Measurements from ENCODE around the gene ARHGEF19. TPM values are rescaled to one million over a fixed set of nuclear protein-coding genes. Genes with fewer than 3 reads are reported as not detected.
"Not testable (repeated sequence)": the region's sequence is repeated elsewhere in the genome, so short reads cannot be mapped to it uniquely, and the experiment has no call there.

The ARHGEF19 gene
- total and polyA plus RNA-seq, 5 donors: 2.2 to 4.3 (median 2.7) TPM

GRCh38 chr1:16221499-16221898, 9.0 kb upstream of the ARHGEF19 start:
- no peak overlapping the region for H3K27ac ChIP-seq (ENCODE audit: low read length)
- H3K27me3 ChIP-seq (ENCODE audit: control insufficient read depth, insufficient read depth): no peaks in the 10 kb centered on the region
- no peak overlapping the region for H3K4me3 ChIP-seq (ENCODE audit: low read length)
- no peaks in the 10 kb centered on the region for H3K4me1 ChIP-seq (ENCODE audit: control insufficient read depth, insufficient read depth, low read length)
- WGBS: 98% methylated on average over 1 of the region's 1 CpG
- H3K9me3 ChIP-seq (ENCODE audit: control insufficient read depth, low read length): no peaks in the 10 kb centered on the region
- ATAC-seq (no peak), DNase-seq (no peak)
- intact Hi-C loops (cut with DNase I): no loop called here

GRCh38 chr1:16219968-16220500, 7.6 kb upstream of the ARHGEF19 start:
- Histone ChIP-seq H3K27ac (ENCODE audit: low read length) (no peak overlapping the region), H3K27me3 (ENCODE audit: control insufficient read depth, insufficient read depth) (no peaks in the 10 kb centered on the region), H3K9me3 (ENCODE audit: control insufficient read depth, low read length) (no peaks in the 10 kb centered on the region), H3K4me1 (ENCODE audit: control insufficient read depth, insufficient read depth, low read length) (no peaks in the 10 kb centered on the region), H3K4me3 (ENCODE audit: low read length) (no peak overlapping the region)
- 94% methylated on average over 4 of the region's 4 CpGs for WGBS
- intact Hi-C loops (cut with DNase I): no loop called here
- ATAC-seq (no peak), DNase-seq (peak in 2 of 3 donors; percentile 6 to 7)

GRCh38 chr1:16218674-16219071, 6.2 kb upstream of the ARHGEF19 start:
- Histone ChIP-seq H3K27me3 (ENCODE audit: control insufficient read depth, insufficient read depth) (no peaks in the 10 kb centered on the region), H3K4me3 (ENCODE audit: low read length) (no peak overlapping the region), H3K4me1 (ENCODE audit: control insufficient read depth, insufficient read depth, low read length) (no peaks in the 10 kb centered on the region), H3K27ac (ENCODE audit: low read length) (no peak overlapping the region), H3K9me3 (ENCODE audit: control insufficient read depth, low read length) (no peaks in the 10 kb centered on the region)
- intact Hi-C loops (cut with DNase I): no loop called here
- peak in 2 of 3 donors; percentile 3 to 9 for DNase-seq
- 92% methylated on average over 6 of the region's 6 CpGs for WGBS
- no peak for ATAC-seq

- DNase-seq (peak in 2 of 3 donors; percentile 68 to 69), ATAC-seq (peak in 1 of 2 donors; percentile 1)
- H3K9me3 ChIP-seq (ENCODE audit: control insufficient read depth, low read length): no peaks in the 10 kb centered on the region
- 82% methylated on average over 12 of the region's 12 CpGs for WGBS
- H3K27me3 ChIP-seq (ENCODE audit: control insufficient read depth, insufficient read depth): no peaks in the 10 kb centered on the region
- H3K4me1 ChIP-seq (ENCODE audit: control insufficient read depth, insufficient read depth, low read length): no peaks in the 10 kb centered on the region
- intact Hi-C loops (cut with DNase I): no loop called here
- H3K4me3 ChIP-seq (ENCODE audit: low read length): no peak overlapping the region
- H3K27ac ChIP-seq (ENCODE audit: low read length): no peak overlapping the region
Observed at GRCh38 chr1:16218014-16218673, 5.7 kb upstream of the ARHGEF19 start.

DNA sequence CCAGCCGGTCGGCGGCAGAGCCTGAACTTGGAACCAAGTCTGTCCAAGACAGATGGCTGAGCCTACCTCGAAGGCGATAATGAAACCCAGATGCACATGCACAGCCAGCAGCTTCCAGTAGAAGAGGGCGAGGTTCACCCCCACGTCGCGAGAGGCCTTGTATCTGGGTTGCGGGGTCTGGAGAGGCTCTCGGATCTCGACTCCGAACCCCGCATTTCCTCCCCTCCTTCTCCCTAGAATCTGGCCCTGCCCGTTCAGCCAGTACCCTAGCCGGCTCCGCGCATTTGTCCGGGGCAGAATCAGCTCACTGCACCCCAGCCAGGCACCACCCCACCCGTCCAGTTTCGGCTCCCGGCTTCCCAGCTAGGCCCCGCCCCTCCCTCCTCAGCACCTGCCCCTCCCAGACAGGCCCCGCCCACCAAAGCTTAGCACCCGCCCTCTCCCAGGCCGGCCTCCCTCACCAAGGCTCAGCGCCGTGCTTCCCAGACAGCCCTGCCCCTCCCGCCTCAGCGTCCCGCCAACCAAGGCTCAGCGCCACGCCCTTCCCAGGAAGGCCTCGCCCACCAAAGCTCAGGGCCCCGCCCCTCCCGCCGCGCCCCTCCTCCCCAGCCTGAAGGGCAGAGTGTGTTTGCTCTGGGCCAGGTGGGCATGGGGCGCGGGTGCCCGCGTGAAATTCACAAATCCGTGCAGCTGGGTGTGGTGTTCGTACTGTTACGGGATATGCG, 4.8 kb upstream of the ARHGEF19 start:
- H3K9me3 ChIP-seq (ENCODE audit: control insufficient read depth, low read length): no peaks in the 10 kb centered on the region
- 2% methylated on average over 46 of the region's 46 CpGs for WGBS
- intact Hi-C loops (cut with DNase I): no loop called here
- peak; percentile 99 to 100 (median 99) for DNase-seq
- H3K27ac ChIP-seq (ENCODE audit: low read length): no peak overlapping the region
- peak overlapping the region; percentile 18 for H3K4me3 ChIP-seq (ENCODE audit: low read length)
- no peaks in the 10 kb centered on the region for H3K4me1 ChIP-seq (ENCODE audit: control insufficient read depth, insufficient read depth, low read length)
- ATAC-seq: peak; percentile 97 to 98
- H3K27me3 ChIP-seq (ENCODE audit: control insufficient read depth, insufficient read depth): no peaks in the 10 kb centered on the region

GRCh38 chr1:16215882-16216753, 3.7 kb upstream of the ARHGEF19 start:
- intact Hi-C loops (cut with DNase I): no loop called here
- H3K27me3 ChIP-seq (ENCODE audit: control insufficient read depth, insufficient read depth): no peaks in the 10 kb centered on the region
- ATAC-seq: peak; percentile 72 to 84
- DNase-seq: peak; percentile 94 to 95 (median 94)
- no peaks in the 10 kb centered on the region for H3K9me3 ChIP-seq (ENCODE audit: control insufficient read depth, low read length)
- WGBS: 15% methylated on average over 33 of the region's 33 CpGs
- H3K4me3 ChIP-seq (ENCODE audit: low read length): peak overlapping the region; percentile 18
- H3K4me1 ChIP-seq (ENCODE audit: control insufficient read depth, insufficient read depth, low read length): no peaks in the 10 kb centered on the region
- H3K27ac ChIP-seq (ENCODE audit: low read length): no peak overlapping the region

DNA sequence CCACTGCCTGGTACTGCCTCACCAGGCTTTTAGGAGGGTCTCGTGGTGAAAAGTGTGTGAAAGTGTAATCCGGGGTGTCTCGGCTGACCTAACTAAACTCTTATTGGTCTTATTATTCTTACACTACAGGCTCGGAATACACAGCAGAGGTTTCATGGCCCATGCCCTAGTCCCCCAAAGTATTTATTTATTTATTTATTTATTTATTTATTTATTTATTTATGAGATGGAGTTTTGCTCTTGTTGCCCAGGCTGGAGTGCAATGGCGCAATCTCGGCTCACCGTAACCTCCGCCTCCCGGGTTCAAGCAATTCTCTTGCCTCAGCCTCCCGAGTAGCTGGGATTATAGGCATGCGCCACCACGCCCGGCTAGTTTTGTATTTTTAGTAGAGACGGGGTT, 2.8 kb upstream of the ARHGEF19 start:
- H3K9me3 ChIP-seq (ENCODE audit: control insufficient read depth, low read length); H3K4me1 ChIP-seq (ENCODE audit: control insufficient read depth, insufficient read depth, low read length); H3K4me3 ChIP-seq (ENCODE audit: low read length); H3K27me3 ChIP-seq (ENCODE audit: control insufficient read depth, insufficient read depth); H3K27ac ChIP-seq (ENCODE audit: low read length); DNase-seq; ATAC-seq; intact Hi-C loops (cut with DNase I): not testable (repeated sequence)
- 94% methylated on average over 14 of the region's 14 CpGs for WGBS

DNA sequence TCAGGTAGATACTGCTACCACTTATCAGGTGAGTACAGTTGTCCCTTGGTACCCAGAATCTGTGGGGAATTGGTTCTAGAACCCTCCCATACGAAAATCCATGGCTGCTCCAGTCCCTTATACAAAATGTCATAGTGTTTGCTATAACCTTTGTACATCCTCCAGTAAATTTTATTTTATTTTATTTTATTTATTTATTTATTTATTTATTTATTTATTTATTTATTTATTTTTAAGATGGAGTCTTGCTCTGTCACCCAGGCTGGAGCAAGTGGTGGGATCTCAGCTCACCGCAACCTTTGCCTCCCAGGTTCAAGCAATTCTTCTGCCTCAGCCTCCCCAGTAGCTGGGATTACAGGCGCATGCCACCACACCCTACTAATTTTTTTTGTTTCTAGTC, 1.1 kb upstream of the ARHGEF19 start:
- ATAC-seq; H3K27me3 ChIP-seq (ENCODE audit: control insufficient read depth, insufficient read depth); H3K4me3 ChIP-seq (ENCODE audit: low read length); H3K27ac ChIP-seq (ENCODE audit: low read length); H3K9me3 ChIP-seq (ENCODE audit: control insufficient read depth, low read length); intact Hi-C loops (cut with DNase I); H3K4me1 ChIP-seq (ENCODE audit: control insufficient read depth, insufficient read depth, low read length): not testable (repeated sequence)
- WGBS: 94% methylated on average over 3 of the region's 3 CpGs
- DNase-seq: peak in 1 of 3 donors; percentile 27

GRCh38 chr1:16213013-16213412, 561 bp upstream of the ARHGEF19 start:
- no peak for ATAC-seq
- no peak for DNase-seq
- 64% methylated on average over 3 of the region's 3 CpGs for WGBS
- Histone ChIP-seq H3K27me3 (ENCODE audit: control insufficient read depth, insufficient read depth) (no peaks in the 10 kb centered on the region), H3K4me1 (ENCODE audit: control insufficient read depth, insufficient read depth, low read length) (no peaks in the 10 kb centered on the region), H3K9me3 (ENCODE audit: control insufficient read depth, low read length) (no peaks in the 10 kb centered on the region), H3K27ac (ENCODE audit: low read length) (no peak overlapping the region), H3K4me3 (ENCODE audit: low read length) (no peak overlapping the region)
- intact Hi-C loops (cut with DNase I): no loop called here

DNA sequence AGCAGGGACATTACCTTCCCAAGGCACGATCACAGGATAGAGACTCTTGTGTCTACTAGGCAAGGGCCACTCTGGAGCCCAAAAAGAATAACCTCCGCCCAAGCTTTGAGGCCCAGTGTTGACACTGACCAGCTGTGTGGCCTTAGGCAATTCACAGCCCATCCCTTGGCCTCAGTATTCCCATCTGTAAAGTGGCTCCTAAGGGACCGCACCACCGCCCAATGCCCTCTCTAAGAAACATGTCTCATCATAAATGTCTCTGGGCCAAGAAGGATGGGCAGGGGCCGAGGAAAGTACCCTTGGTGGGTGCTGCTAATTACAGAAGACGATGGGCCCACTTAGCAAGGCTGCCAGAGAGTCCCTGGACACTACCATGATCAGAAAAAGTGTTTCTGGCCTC, 628 bp downstream of the ARHGEF19 start:
- H3K27me3 ChIP-seq (ENCODE audit: control insufficient read depth, insufficient read depth): no peaks in the 10 kb centered on the region
- 89% methylated on average over 6 of the region's 6 CpGs for WGBS
- ATAC-seq: no peak
- H3K4me1 ChIP-seq (ENCODE audit: control insufficient read depth, insufficient read depth, low read length): peaks cover 2% of the 10 kb centered on the region
- intact Hi-C loops (cut with DNase I): no loop called here
- no peak overlapping the region for H3K4me3 ChIP-seq (ENCODE audit: low read length)
- no peak overlapping the region for H3K27ac ChIP-seq (ENCODE audit: low read length)
- peak in 1 of 3 donors; percentile 14 for DNase-seq
- H3K9me3 ChIP-seq (ENCODE audit: control insufficient read depth, low read length): no peaks in the 10 kb centered on the region

Measured in right cardiac atrium (tissue), 5 donors.